ENCODE results near the gene EDIL3. TPM values are rescaled to one million over a fixed set of nuclear protein-coding genes. Genes with fewer than 3 reads are reported as not detected.

Gene EDIL3
- polyA plus RNA-seq, 5 donors, result 24.6 to 51.9 (median 44.2) TPM

GRCh38 chr5:84265130-84265529 lies 119.5 kb downstream of the EDIL3 start:
- no peak for DNase-seq

DNA sequence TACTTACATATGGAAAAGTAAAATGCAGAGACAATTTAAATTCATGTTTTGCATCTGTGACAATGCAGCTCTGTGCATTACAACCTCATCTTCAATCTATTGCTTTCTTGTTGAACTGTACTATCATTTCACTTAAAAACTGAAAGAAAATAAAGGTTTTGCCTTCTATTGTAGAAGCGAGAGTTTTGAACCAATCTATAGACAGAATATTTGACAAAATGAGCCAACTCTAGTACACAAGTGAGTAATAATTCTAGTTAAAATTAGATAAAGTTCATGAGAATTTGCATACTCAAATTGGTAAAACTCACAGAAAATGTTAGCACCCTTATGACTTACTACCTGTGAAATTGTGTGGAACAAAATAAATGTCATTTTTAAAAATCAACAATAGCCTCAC lies 123.7 kb downstream of the EDIL3 start:
- no peak for DNase-seq

DNA sequence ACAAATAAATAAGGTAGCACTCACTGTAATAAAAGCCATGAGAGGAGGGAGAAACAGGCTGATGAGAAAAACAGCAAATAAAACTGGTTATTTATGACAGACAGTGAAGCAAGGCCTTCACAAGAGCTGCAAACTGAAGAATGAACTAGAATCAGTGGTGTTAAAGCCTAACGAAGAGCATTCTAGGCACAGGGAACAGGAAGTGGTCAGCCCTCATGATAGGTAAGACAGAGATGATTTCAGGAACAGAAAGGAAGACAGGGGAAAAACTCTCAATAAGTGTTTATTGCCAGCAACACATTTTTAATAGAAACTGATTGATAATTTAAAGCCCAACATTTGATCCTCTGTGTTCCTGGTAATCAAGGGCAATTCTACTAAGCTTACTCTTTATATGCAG lies 124.5 kb downstream of the EDIL3 start:
- no peak for DNase-seq

DNA sequence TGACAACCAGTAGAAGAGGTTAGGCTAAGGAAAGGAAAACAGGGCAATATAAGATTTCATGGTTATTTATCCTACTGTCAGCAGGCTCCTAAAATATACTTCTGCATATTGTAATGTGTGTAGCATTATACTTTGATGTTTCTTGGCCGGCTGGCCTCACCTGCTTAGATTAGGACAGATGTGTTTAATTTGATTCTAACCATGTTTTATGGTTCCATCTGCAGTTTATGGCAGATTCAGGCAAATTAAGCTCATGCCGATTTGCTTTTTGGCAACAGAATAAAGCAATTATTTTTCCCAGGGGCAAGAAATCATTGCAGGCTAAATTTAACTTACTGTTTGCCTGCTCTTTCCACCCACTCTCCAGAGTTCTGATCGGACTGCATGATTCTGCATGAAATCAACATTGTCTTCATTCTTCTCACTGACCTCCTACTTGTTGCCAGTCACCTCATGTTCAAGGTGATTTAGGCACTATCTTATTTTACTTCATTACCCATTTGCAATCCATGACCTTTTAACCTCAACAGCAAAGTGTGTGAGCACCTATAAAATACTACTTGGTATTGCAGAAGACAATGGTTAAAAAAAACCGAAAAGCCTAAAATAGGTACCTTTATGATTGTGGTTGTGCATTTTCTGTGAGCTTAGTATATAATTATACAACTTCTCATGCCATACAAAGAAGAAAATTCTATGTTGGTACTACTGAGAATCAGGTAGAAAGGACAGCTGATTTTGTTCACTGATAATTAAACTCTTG lies 125.2 kb downstream of the EDIL3 start:
- DNase-seq, result no peak

DNA sequence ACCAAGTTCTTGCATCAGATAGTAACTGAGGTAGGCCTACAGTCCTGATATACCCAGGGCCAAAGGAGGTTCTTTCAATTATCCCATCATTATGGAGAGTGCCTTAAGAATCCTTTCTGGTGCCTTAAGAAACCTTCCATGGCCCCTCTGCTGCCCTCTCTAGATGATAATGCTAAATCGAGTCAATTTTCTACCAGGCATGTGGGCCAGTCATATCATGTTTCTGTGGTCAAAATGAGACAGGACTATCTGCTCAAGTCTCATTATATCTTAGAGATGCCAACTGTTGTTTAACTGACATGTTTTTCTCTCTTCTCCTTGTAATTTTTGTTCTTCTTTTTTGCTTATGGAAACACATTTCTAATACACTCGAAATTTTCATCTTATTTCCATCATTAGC lies 127.6 kb downstream of the EDIL3 start:
- DNase-seq, result no peak

- DNase-seq, result no peak
These were observed 129.4 kb downstream of the EDIL3 start for GRCh38 chr5:84255315-84255714.

DNA sequence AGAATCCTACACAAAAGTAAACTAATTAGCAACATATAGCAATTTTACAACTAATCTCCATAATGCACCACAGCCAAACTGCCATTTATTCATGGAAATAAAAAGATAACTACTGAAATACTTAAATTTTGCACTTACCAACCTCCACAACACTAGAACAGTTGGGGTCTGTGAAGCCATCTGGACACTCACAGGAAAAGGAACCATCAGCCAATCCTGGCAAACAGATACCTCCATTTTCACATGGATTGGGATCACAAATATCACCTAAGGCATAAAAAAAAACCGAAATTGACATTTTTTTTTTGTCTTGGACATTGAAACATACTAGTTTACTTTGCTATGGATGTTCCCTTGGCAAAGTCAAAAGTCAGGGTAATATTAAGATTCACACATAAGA lies 130.7 kb downstream of the EDIL3 start:
- no peak for DNase-seq

GRCh38 chr5:84251503-84251902 lies 133.2 kb downstream of the EDIL3 start:
- DNase-seq, result no peak

GRCh38 chr5:84249918-84250630 lies 134.6 kb downstream of the EDIL3 start:
- DNase-seq, result no peak

DNA sequence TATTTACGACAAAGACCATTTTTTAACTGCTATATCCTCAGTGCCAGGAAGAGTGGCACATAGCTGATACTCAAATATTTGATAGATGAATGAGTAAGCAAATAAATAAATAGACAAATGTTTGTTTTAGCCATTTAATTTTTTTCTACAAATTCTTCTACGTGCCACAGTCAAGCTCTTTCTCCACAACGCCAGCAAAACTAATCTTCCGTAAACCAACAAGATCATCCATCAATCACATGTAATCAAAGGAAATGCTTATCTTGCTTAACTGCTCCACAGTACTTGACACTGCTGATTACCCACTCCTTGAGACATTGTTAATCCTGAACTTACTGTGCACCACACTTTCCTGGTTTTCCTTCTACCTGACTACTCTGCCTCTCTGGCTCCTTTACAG lies 136.7 kb downstream of the EDIL3 start:
- no peak for DNase-seq

DNA sequence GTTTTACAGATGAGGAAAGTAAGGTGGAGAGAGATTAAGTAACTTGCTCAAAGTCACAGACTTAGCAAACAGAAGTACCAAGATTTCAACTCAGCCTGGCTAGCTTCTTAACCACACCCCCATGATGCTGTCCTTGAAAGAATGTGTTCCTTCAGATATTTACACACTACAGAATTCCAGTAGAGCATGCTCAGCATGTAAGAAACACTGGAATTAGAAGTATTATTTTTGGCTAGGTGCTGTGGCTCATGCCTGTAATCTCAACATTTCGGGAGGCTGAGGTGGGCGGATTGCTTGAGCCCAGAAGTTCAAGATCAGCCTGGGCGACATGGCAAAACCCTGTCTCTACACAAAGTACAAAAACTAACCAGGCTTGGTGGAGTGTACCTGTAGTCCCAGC lies 142.4 kb downstream of the EDIL3 start:
- no peak for DNase-seq

DNA sequence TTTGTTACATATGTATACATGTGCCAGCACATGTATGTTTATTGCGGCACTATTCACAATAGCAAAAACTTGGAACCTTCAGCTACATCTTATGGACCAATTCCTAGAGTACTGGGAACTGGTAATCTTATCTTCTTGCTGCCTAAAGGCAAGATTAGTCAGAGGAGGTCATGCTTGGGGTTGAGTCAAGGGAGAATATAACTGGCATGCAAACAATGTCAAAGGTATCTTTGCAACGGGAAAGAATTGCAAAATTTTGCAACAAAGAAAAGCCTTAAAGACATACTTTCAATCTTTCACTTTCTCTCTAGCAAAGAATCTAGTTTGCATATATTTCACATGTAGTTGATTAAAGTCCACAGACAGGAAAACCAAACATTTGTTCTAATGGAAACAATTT lies 145.2 kb downstream of the EDIL3 start:
- DNase-seq, result no peak

- DNase-seq, result no peak
These were observed 147.6 kb downstream of the EDIL3 start for GRCh38 chr5:84237126-84237525.

DNA sequence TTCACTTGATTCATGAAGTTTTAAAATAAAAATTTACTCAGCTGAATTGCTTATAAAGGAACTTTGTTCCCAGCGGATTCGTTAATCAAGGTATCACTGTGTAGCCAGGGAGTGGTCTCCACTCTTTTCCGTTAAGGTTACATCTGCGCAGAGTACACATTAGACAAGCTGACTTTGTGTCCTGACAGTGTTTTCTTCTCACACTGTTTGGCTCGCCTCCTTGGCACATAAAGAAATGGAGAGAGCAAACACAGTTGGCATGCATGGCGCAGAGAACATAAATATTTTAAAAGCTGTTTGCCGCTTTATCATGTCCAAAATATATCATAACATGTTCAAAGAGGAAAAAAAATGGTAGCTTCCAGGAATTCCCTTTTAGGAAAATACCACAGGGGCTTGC lies 153.2 kb downstream of the EDIL3 start:
- DNase-seq, result no peak

DNA sequence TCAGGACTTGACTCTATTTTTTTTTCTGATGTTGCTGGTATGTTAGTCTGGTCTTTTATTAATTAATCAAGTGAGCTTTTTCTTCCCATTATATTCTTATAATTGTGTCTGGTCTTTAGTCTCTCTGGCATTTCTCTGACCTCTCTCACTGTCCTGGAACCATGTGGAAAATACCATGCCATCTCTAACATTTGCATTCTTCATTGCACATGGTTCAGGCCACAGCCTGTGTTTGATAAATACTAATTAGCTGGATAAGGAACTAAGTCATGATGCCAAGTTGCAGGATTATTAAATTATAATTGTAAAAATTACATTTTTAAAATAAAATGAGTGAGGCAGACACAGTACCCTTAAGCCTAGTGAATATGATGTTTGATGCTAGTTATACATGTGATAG lies 155.6 kb downstream of the EDIL3 start:
- DNase-seq, result no peak

- no peak for DNase-seq
These were observed 156.4 kb downstream of the EDIL3 start for GRCh38 chr5:84228266-84228665.

GRCh38 chr5:84227236-84227635 lies 157.4 kb downstream of the EDIL3 start:
- no peak for DNase-seq

DNA sequence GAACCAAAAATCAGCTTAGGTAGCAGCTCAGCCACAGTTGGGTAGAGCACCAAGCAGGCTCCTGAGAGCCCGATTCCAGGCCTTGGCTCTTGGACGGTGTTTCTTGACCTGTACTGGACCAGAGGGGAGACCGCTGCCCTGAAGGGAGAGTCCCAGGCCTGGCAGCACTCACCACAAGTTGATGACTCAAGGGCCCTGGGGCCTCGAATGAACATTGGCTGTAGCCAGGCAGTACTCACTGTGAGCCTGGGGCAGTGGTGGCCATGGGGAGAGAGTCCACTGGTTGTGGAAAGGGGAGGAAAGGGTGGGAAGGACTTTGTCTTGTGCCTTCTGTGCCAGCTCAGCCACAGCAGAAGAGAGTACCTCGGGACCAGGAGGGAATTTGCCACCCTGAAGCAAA lies 166.1 kb downstream of the EDIL3 start:
- DNase-seq, result no peak

DNA sequence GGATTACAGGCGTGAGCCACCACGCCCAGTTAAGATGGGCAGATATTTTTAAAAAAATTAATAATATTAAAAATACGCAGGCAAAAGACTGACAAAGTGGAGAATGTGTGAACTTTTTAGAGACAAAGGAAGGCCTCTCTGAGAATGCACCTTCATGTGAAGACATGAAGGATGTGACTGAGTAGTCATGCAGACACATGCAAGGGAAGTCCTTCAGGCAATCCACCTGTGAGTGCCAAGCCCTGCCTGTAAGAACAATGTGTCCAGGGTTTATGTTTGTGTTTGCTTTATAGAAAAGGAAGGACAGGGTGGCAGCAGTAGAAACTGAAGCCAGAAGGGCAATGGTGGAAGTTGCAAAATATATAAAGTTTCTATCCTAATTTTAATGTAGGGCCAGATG lies 169.2 kb downstream of the EDIL3 start:
- no peak for DNase-seq

- DNase-seq, result no peak
These were observed 170.8 kb downstream of the EDIL3 start for GRCh38 chr5:84213861-84214260.

GRCh38 chr5:84213212-84213611 lies 171.5 kb downstream of the EDIL3 start:
- DNase-seq, result no peak

DNA sequence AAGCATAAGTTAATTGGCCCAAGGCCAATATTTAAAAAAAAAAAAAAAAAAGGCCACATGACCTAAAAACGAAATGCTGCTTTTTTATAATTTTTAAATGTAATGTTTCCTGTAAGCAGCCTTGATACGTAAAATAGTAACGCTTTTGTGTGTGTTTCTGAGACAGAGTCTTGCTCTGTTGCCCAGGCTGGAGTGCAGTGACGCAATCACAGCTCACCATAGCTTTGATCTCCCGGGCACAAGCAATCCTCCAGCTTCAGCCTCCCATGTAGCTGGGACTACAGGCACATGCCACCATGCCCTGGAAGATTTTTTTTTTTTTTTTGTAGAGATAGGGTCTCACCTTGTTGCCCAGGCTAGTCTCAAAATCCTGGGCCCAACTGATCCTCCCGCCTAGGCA lies 179.9 kb downstream of the EDIL3 start:
- no peak for DNase-seq

DNA sequence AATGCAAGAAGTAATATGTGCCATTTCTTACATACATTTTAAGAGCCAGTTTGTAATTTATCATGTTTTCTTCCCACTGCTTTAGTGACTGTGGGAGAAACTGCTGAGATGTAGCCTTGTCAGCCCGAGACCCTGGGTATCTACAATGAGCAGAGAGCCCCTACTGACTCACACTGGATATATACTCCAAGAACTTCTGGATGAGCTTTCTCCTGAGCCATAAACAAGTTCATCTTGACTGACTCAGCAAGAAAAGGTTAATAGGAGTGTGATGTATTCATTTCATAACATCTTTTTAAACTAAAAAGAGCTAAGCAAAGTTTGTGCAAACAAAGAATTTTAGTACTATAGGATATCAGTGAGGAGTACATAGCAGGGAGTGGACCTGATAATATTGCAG lies 182.5 kb downstream of the EDIL3 start:
- DNase-seq, result no peak

DNA sequence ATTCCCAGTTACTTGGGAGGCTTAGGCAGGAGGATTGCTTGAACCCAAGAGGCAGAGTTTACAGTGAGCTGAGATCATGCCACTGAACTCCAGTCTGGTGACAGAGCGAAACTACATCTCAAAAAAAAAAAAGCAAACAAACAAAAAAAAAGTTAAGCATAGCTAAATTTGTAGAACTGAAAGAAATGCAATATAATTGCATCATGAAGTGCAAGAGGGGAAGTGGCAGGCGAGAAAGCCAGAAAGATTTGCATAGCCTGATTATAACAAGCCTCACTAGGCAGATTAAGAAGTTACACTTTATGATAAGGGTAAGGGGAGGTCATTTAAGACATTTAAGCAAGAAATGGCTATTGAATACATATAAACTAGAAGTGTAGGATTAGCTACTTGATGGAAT lies 187.1 kb downstream of the EDIL3 start:
- no peak for DNase-seq
